HG02852 (cell line): ENCODE results near the gene POMC.
"Not testable (repeated sequence)": the region's sequence is repeated elsewhere in the genome, so short reads cannot be mapped to it uniquely, and the experiment has no call there.

Source experiments
- ATAC-seq: cut with Tn5 transposase; IDR thresholded peaks from one replicate; pipeline ENCODE4 v1.9.1; 2021; ENCODE audit warnings: mild to moderate bottlenecking, moderate library complexity; ENCODE audit not compliant: unreplicated experiment

The POMC gene

DNA sequence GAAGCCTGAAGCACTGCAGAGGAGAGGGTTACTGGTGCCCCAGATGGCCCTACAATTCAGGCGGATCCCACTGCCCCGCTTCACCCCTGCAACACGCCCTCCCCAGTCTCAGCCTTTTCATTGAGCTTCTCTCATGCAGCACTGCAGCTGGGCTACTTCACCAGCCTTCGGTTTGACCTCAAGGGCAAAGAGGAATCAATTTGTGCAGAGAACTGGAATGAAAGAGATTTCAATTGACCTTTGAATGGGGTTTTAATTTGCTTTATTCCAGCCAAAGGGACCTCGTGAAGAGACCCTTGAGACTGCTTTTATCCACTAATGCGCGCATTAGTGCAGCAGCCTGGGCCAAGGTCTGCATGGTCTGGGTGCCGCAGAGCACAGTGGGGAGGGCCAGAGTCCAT, 8.8 kb upstream of the POMC start:
- no peak for ATAC-seq

DNA sequence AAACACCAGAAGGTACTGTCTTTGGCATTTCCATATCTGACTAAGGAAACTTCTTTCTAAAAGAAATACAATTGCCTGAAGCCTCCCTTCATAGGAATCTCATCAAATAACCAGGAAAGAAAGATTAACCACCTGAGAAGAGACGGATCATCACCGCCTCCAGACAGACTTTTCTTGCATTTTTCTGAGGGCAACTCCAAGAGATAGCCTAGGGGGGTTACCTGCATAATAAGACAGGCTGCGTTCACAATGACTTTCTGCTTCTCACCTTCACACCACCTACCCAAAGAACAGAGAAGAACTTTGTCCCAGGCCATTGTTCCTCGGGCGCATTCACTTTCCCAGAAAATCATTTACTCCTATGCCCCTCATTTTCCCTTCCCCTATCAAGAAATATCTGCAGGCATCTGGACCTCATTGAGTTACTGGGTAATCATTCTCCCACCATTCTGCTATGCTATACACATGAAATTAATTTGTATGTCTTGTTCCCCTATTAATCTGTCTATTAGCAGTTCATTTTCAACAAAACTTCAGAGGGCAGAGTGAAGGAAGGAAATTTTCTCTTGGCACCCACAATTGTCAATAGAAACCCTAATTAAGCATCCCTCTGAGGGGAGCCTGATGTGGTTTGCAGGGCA, 8.3 kb upstream of the POMC start:
- no peak for ATAC-seq

DNA sequence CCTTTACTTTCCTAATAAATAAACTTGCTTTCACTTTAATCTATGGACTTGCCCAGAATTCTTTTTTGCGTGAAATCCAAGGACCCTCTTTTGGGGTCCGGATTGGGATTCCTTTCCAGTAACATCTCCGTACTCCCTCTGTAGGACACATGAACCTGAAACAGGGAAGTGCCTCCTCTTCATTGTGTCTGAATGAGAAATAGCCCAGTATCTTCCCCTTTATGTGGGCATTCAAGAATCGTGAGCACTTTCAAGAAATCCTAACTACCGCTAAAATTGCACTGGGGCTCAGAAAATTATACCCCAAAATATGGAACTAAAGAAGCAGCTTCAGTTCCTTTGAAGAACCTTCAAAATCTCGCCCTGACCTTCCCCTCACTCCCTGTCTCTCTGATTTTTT, 7.8 kb upstream of the POMC start:
- no peak for ATAC-seq

DNA sequence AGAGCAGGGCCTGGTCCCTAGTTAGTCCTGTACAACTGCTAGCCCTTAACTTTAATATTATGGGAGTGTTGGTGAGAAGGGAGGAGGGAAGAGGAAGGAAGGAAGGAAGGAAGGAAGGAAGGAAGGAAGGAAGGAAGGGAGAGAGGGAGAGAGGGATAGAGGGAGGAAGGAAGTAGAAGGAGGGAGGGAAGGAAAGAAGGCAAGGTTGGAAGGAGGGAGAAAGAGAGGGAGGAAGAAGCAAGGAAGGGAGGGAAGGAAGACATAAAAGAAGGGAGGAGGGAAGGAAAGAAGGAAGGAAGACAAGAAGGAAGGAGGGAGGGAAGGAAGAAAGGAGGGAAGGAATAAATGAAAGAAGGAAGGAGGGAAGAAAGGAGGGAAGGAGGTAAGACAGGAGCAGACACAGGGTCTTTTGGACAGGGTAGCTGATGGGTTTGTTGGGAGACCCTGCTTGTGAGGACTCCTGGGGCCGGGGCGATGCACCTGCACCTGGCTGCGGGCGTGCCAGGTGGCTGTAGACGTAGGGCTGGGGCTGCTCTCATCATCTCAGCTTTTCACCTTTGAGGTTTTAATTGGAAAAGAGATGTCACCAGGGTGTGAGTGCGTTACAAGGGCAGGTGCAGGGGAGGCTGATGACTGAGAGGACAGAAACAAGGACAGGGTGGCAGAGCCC, 5.9 kb upstream of the POMC start:
- no peak for ATAC-seq

DNA sequence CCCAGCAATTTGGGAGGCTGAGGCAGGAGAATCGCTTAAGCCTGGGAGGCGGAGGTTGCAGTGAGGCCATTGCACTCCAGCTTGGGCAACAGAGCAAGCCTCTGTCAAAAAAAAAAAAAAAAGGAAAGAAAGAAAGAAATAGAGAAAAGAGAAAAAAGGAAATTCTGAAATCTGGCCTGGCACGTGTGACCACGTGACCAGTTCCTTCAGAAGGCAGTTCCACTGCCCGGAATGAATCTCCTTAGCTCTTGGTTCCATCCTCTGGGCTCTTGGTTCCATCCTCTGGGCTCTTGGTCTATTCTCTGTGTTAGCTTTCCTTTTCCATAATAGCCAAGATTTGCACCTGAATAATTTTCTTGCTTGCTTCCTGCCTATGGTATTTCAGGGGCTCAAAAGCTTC, 5.3 kb upstream of the POMC start:
- no peak for ATAC-seq

DNA sequence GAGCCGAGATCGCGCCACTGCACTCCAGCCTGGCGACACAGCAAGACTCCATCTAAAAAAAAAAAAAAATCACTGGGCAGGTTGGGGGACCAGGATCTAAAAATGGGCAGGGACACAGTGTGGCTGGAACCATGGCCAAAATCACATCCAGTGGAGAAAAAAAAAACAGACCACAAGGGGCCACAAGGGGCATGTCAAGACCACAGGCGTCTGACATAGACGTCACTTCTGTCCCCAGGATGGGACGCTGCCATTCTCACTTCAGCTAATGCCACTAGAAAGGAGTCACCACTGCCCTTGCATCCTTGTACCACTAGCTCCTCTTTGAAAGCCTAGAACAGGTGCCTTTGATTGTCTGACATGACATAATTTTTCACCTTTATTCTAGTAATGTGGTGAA, 2.5 kb upstream of the POMC start:
- no peak for ATAC-seq

DNA sequence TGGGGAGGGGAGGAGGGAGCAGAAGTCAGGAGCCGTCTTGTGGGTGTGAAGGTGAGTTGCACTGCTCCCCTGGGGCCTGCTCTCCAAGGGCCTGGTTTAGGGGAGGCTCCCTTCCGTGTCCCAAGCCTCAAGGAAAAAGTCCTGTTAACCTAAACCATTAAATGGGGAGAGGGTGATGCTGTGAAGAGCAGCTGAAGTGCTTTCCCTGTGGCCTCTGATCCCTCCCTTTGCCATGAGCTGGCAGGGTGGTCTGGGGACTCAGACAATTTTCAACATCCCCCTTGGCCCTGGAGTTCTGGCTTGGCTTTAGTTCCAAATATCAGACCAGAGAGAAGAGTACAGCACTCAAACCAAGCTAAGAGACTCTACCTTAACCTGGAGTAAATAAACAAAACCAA, 692 bp upstream of the POMC start:
- ATAC-seq, result no peak

DNA sequence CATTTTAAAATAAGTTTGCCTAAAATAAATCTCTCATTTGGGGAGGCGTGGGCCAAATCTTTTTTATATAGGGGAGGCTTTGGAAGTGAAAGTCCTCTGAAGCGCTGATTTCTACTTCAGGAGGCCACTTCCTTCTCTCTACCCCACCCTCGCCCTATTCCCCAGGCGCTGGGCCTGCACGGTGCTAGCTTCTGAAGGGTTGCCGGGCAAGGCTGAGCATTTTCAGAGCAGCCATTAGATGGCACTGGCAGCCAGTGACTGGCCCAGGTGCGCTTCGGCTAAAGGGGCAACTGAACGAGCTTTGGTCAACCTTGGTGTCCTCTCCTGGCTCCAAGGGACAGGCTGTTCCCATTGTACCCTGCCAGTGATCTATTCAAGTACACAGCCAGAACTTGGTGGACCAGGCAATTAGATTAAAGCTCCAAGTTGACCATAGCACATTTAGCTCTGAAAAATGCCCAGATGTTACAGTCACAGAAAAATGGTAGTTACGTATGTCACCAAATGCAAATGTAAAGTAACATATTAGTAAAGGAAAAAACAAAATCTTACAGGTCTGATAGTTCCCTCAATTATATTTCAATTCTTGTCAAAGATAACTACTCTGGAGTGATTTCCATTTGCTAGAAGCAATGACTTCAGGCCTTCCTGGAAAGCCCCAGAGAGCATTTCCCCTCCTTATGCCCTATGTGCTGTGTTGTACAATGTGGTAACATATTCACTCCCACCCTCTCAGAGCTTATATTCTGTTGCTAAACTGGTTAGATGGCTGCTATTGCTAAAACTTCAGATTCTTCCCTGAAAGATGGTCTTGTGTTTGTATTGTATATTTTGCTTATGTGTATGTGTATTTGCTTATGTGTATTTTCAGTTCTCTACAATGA, 2.1 kb downstream of the POMC start:
- ATAC-seq, result peak; percentile 56

DNA sequence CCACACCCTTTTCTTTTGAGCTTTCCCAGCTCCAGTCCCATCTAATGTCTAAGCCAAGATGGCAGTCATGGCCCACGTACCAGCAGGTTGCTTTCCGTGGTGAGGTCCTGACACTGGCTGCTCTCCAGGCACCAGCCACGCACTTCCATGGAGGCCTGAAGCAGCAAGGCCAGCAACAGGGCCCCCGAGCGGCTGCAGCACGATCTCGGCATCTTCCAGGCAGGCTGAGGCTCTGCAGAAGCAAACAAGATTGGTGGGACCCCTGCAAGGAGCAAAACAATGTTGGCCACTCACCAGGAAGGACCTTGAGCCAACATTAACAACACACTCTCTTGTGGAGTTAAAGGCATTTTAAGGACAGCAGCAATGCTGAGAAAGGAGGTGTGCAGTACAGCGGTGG, 3.8 kb downstream of the POMC start:
- no peak for ATAC-seq

DNA sequence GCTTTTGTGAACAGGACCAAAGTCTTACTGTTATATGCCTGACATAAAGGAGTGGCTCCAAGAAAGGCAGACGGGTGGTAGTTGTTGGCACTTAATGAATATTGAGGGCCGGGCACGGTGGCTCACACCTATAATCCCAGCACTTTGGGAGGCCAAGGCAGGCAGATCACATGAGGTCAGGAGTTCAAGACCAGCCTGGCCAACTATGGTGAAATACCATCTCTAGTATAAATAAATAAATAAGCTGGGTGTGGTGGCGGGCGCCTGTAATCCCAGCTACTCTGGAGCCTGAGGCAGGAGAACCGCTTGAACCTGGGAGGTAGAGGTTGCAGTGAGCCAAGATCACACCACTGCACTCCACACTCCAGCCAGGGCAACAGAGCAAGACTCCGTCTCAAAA, 6.3 kb downstream of the POMC start:
- ATAC-seq, result not testable (repeated sequence)

DNA sequence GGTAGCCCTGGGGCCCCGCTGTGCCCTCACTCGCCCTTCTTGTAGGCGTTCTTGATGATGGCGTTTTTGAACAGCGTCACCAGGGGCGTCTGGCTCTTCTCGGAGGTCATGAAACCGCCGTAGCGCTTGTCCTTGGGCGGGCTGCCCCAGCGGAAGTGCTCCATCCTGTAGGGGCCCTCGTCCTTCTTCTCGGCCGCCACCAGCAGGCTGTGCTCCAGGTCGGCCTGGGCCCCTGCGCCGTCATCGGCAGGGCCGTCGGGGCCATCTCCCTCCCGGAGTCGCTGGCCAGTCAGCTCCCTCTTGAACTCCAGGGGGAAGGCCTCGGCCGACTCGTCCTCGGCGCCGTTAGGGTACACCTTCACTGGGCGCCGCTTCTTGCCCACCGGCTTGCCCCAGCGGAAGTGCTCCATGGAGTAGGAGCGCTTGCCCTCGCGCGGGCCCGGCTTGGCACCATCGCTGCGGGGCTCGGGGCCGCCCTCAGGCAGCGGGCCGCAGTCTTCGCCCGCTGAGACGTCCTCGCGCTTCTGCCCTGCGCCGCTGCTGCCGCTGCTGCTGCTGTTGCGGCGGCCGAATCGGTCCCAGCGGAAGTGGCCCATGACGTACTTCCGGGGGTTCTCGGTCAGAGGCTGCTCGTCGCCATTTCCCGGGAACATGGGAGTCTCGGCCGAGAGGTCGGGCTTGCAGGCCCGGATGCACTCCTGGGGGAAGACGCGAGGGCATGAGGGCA, 7.2 kb downstream of the POMC start:
- no peak for ATAC-seq

DNA sequence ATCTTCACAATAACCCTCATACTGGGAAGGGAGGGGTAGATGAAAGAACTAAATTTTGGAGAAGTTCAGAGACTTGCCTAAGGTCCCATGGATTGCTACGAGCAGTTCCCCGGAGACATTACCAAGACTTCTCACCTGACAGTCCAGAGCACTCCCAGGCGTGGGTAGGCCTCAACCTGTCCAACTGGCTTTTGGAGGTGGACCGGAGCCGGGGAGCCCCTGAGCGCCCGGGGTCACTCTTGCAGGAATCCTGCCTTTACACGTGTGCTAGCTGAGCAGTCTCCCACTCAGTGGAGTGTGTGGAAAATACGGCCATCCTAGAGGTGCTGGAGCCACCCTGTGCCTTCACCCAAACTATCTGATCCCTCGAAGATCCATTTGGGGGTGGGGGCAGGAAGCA, 8.0 kb downstream of the POMC start:
- ATAC-seq, result no peak

DNA sequence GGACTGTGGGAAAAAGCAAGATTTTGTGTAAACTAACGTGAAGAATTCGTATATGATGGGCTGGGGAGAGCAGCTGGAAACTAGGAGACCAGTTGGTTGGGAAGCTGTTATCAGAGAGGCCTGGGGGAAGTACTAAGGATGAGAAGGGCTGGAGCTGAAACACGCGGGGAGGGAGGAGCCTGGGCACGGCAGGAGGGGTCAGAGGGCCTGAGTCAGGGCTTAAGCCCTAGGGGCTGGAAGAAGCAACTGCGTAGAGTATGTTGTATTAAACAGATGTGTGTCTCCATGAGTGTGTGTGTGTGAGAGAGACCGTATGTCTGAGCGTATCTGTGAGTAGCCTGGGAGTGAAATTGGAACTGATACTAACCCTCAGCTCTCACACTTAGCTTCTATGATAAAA, 8.4 kb downstream of the POMC start:
- ATAC-seq, result no peak

DNA sequence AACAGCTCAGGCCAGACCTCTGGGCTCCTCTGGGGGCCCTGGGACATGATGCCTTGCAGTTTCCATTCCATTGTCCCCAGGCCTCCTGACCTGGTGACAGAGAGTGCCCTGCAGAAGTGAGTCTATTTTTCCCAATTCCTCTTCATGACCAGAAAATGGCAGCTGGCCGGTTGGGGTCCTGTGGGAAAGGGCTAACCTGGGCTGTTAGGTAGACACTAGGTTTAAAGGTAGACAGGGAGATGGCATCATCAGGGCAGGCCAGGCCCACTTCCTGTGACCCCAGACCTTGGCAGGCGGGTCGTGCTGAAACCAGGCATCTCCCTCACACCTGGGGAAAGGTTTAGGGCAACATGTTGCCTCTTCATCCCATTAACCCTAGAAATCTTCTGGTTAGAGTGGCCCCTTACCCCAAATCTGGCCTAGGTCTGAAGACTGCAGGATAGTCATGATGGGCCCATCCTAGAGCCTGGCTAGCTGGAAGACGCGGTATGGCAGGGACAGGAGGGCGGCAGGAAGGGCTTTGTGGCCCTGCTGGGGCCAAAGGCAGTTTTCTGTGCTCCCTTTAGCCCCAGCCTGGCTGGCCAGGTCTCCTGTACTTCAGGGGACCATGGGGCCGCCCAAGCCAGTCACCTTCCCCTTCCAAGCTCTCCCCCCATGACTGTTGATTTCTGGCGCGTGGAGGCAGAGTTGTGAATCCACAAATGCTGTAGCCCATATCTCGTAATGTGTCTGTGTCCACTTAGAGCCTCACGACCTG, 10.1 kb downstream of the POMC start:
- ATAC-seq, result no peak

DNA sequence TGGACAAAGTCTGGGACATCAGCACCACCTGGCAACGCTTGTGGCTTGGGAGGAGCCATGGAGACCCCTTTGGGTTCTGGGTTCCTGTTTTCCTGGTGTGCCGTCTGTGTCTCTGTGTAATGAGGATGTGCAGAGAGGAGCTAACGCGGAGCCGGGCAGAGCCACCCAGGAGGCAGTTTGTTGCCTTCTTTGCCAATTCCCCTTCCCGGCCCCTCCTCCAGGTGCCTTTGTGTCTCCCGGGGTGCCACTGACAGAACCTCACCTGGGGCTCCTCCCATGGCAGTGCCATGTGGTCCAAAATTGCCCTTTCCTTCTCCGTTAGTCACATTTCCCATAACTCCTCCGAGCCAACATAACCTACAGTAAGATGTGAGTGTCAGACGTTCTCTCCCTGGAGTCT, 13.0 kb downstream of the POMC start:
- no peak for ATAC-seq

DNA sequence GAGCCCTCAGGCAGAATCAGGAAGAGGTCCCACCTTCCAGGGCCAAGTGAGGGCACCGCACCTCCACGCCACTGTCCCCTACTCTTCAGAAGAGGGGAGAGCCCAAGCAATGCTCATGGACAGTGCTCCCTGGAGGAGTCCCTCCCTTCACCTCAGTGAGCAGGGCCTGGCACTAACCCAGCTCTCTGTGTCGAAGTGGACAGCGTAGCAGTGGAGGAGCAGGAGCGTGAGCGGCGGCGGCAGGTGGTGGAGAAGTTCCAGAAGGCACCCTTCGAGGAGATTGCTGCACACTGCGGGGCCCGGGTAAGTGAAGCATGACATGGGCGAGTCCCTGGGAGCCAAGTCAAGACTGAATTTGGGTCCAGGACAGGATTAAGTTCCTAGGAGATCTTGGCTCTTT, 16.7 kb downstream of the POMC start:
- no peak for ATAC-seq

DNA sequence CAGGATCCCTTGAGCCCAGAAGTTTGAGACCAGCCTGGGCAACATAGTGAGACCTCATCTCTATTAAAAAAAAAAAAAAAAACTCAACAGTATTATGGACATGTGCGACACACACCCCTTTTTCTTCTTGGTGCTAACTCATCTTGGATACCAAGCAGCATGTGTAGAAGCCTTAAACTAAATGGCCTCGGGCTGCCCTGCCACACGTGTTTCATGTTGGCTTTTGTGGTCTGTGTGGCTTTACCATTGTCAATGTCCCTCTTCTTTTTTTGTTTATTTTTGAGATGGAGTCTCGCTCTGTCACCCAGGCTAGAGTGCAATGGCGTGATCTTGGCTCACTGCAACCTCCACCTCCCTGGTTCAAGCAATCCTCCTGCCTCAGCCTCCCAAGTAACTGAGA, 17.4 kb downstream of the POMC start:
- not testable (repeated sequence) for ATAC-seq

DNA sequence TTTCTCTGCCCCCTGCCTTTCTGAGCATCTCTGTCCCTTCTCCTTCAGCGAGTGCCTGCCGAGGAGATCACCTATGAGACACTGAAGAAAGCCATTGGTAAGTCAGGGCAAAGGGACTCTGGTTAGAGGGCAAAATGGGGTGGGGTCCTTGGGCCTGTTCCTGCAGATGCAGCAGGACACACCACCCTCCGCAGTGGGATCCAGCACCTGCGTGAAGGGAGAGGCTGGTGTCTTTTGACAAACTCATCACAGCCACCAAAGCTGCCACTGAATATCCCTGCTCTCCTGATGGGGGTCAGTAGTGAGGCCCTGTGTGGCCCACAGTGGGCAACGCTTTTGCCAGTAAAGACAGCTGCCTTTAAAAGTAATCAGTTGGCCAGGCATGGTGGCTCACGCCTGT, 18.7 kb downstream of the POMC start:
- no peak for ATAC-seq

DNA sequence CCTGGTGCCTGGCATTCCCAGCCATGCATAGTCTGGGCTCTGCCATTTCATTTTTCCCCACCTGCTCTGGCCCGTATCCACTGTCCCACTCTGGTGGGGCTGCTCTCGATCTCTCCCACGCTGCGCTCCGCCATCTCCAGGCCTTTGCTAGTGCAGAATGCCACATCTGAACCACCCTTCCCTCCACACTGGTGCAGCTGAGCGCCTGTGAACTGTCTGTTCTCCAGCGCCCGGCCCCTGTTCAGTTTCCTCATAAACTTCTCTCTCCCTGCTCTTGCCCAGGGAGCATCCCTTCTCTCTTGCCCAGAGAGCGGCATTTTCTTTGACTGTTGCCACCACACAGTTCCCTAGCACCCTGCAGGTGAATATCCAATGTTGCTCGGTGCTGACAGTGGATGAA, 21.5 kb downstream of the POMC start:
- no peak for ATAC-seq

DNA sequence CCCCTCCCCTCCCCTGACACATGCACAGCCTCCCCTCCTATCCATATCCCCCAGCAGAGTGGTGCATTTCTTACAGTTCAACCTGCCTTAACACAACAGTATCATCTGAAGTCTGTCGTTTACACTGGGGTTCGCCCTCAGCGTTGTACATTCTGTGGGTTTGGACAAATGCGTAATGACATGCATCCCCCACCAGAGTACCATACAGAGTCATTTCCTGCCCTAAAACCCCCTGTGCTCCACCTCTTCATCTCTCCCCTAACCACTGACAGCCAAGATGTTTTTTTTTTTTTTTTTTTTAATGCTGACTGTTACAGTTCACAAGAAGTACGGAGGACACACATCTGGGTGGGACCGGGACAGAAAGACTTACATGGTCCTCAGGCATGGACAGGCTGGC, 22.6 kb downstream of the POMC start:
- no peak for ATAC-seq

DNA sequence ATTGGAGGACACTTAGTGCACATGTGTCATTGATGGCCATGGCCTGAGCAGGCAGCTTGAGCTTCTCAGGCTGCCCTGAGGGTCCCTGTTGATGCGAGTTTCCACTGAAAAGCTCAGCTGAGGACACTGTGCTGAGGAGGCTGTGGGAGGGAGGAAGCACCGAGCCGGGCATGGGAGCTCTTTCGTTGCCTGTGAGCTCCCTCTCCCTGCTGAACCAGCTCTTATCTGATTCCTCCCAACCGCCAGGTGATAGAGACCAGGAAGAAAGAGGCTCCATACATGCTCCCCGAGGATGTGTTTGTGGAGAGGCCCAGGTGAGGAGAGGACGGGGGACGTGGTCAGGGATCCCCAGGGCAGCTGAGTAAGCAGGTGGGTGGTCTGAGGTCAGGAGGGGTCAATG, 27.3 kb downstream of the POMC start:
- ATAC-seq, result no peak
